ENCODE measurements around the gene FLG2. TPM values are rescaled to one million over a fixed set of nuclear protein-coding genes. Genes with fewer than 3 reads are reported as not detected.

Gene FLG2
- total RNA-seq, 4 donors from 2014 or later = 259 to 1,520 (median 1,297) TPM

GRCh38 chr1:152392909-152393308, 33.1 kb upstream of the FLG2 start:
- no peaks in the 10 kb centered on the region for H3K9me3 ChIP-seq
- H3K27me3 ChIP-seq = peaks cover 7% of the 10 kb centered on the region
- TF ChIP-seq EP300 (IDR thresholded peaks at IDR 0.05) (no peak), POLR2A (IDR thresholded peaks at IDR 0.05) (no peak), POLR2AphosphoS5 (IDR thresholded peaks at IDR 0.05) (no peak)
- TF ChIP-seq, protein P1, sequence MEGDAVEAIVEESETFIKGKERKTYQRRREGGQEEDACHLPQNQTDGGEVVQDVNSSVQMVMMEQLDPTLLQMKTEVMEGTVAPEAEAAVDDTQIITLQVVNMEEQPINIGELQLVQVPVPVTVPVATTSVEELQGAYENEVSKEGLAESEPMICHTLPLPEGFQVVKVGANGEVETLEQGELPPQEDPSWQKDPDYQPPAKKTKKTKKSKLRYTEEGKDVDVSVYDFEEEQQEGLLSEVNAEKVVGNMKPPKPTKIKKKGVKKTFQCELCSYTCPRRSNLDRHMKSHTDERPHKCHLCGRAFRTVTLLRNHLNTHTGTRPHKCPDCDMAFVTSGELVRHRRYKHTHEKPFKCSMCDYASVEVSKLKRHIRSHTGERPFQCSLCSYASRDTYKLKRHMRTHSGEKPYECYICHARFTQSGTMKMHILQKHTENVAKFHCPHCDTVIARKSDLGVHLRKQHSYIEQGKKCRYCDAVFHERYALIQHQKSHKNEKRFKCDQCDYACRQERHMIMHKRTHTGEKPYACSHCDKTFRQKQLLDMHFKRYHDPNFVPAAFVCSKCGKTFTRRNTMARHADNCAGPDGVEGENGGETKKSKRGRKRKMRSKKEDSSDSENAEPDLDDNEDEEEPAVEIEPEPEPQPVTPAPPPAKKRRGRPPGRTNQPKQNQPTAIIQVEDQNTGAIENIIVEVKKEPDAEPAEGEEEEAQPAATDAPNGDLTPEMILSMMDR (IDR thresholded peaks at IDR 0.05) = no peak
- H3K27ac ChIP-seq = no peak overlapping the region
- DNase-seq (ENCODE audit: low spot score in 2 of 2) = no peak
- 34% methylated on average over 2 of the region's 2 CpGs for WGBS
- no peaks in the 10 kb centered on the region for H3K4me1 ChIP-seq
- H3K36me3 ChIP-seq = no peaks in the 10 kb centered on the region
- no peak overlapping the region for H3K4me3 ChIP-seq

DNA sequence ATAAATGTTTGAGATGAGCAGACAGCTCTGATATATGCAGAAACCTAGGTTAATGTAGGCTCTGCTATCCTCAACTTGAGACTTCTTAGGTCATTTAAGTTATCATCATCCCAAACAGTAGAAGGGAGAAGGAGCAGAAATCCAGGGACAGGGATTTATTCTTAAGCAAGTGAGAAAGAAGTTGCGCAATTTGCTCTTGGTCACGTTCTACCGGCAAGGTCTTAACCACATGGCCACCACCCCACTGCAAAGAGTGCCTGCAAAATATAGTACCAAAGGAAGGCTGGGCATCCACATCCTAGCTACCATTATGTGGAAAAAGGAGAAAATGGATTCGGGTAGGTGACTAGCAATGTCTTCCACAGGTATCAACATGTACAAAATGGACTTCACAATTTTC, 29.1 kb upstream of the FLG2 start:
- no peak for DNase-seq (ENCODE audit: low spot score in 2 of 2)
- Histone ChIP-seq H3K4me1 (no peaks in the 10 kb centered on the region), H3K36me3 (no peaks in the 10 kb centered on the region), H3K27me3 (no peaks in the 10 kb centered on the region), H3K27ac (no peak overlapping the region), H3K9me3 (no peaks in the 10 kb centered on the region), H3K4me3 (no peak overlapping the region)
- WGBS = 70% methylated on average over 4 of the region's 4 CpGs
- TF ChIP-seq, protein P1 (IDR thresholded peaks at IDR 0.05) = no peak
- TF ChIP-seq POLR2AphosphoS5 (IDR thresholded peaks at IDR 0.05) = no peak

GRCh38 chr1:152386940-152387339, 27.1 kb upstream of the FLG2 start:
- Histone ChIP-seq H3K27me3 (no peaks in the 10 kb centered on the region), H3K36me3 (no peaks in the 10 kb centered on the region), H3K4me3 (no peak overlapping the region), H3K9me3 (no peaks in the 10 kb centered on the region), H3K4me1 (no peaks in the 10 kb centered on the region), H3K27ac (no peak overlapping the region)
- 39% methylated on average over 2 of the region's 2 CpGs for WGBS
- DNase-seq (ENCODE audit: low spot score in 2 of 2) = no peak
- no peak for TF ChIP-seq POLR2AphosphoS5 (IDR thresholded peaks at IDR 0.05)
- no peak for TF ChIP-seq POLR2A (IDR thresholded peaks at IDR 0.05)
- no peak for TF ChIP-seq EP300 (IDR thresholded peaks at IDR 0.05)
- TF ChIP-seq, protein P1 (IDR thresholded peaks at IDR 0.05) = no peak

DNA sequence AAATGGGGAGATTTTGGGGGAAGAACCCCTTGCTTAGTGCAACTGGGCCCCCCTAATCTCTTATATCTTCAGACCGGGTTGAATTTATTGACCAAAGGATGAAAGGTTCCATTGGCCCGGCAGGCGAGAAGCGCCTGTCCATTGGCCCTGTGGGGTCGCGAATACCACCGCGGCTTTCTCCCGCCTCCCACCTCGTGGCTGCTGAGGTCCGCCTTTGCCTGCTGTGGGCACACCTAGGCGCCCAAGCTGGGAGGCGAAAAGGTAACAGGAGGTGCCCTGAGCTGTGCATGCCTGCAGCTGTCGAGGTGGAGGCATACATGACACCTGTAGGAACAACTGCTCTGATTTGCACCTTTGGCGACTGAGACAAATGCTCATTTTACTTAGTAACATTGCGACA, 21.1 kb upstream of the FLG2 start:
- Histone ChIP-seq H3K36me3 (no peaks in the 10 kb centered on the region), H3K4me1 (no peaks in the 10 kb centered on the region), H3K27ac (no peak overlapping the region), H3K4me3 (no peak overlapping the region), H3K9me3 (no peaks in the 10 kb centered on the region), H3K27me3 (no peaks in the 10 kb centered on the region)
- TF ChIP-seq POLR2A (IDR thresholded peaks at IDR 0.05) (no peak), POLR2AphosphoS5 (IDR thresholded peaks at IDR 0.05) (no peak)
- TF ChIP-seq, protein P1 (IDR thresholded peaks at IDR 0.05) = no peak
- DNase-seq (ENCODE audit: low spot score in 2 of 2) = no peak
- WGBS = 87% methylated on average over 14 of the region's 16 CpGs

DNA sequence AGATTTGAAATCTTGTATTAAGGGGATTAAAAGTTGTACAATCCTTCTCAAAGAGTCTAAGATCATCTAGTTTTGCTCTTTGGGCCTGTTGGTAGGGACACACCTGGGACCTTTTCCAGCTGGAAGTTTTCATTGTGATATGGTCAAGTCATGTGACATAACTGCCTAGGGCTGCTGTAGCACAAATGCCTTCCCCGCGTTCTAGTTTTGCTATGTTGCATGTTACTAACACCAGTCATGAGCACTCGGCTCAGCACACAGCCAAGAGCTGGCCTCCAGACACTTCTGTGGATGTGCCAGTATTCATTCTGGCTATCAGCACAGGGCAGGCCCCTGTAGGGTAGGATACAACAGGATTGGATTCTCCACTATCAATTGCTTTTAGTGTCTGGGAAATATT, 14.6 kb upstream of the FLG2 start:
- WGBS = 63% methylated on average over 3 of the region's 3 CpGs
- Histone ChIP-seq H3K36me3 (no peaks in the 10 kb centered on the region), H3K27ac (no peak overlapping the region), H3K4me1 (no peaks in the 10 kb centered on the region), H3K27me3 (no peaks in the 10 kb centered on the region), H3K9me3 (no peaks in the 10 kb centered on the region), H3K4me3 (no peak overlapping the region)
- DNase-seq (ENCODE audit: low spot score in 2 of 2) = no peak
- no peak for TF ChIP-seq POLR2AphosphoS5 (IDR thresholded peaks at IDR 0.05)
- TF ChIP-seq POLR2A (IDR thresholded peaks at IDR 0.05) = no peak
- TF ChIP-seq EP300 (IDR thresholded peaks at IDR 0.05) = no peak
- TF ChIP-seq, protein P1 (IDR thresholded peaks at IDR 0.05) = no peak
